Measurements from ENCODE around the gene CAPN7.

CAPN7 gene

DNA sequence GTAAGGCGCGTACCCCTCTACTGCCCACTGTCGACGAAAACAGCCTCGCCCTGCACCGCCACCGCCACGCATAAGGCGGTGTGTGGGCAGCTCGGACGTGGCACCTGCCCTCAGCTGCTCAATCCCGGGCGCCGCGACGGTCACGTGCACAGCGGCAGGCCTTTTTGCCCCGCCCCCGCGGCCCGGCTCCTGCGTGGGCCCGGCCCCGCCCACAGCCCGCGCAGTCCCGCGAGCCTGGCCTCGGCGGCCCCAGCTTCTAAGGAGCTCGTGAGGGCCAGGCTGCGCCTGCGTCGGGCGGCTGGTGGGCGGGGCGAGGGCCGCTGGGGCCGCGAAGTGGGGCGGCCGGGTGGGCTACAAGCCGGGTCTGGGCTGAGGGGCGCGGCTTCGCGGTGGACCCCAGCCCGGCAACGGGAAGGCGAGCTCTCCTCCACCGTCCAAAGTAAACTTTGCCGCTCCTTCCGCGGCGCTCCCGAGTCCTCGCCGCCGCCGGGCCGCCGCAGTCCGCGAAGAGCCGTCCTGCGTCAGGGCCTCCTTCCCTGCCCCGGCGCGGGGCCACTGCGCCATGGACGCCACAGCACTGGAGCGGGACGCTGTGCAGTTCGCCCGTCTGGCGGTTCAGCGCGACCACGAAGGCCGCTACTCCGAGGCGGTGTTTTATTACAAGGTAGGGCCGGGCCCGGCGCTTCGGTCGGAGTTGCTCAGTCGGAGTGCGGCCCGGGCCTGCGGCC is at the start of gene CAPN7:
Gene CAPN7 (plus strand): TSS at position 313 of the 728 bp plus-strand sequence. CDS start 250 bp downstream, at position 563.
- Histone ChIP-seq H4K20me1 (ENCODE audit: insufficient read depth, low read length) (no peaks in the 10 kb centered on the region), H3F3A (ENCODE audit: insufficient read depth, low read length) (peaks cover 14% of the 10 kb centered on the region), H3K9me3 (replicated peaks; ENCODE audit: insufficient read depth, low read length) (no peaks in the 10 kb centered on the region), H2AFZ (ENCODE audit: low read length) (peak within 1 kb of the TSS; percentile 95), H3K4me3 (ENCODE audit: low read length) (peak within 1 kb of the TSS; percentile 89), H3K27ac (ENCODE audit: low read length) (peak within 1 kb of the TSS; percentile 73; the same call in 1 of the 2 replicates), H3K4me2 (ENCODE audit: low read depth, low read length) (peak within 1 kb of the TSS; percentile 73), H3K36me3 (replicated peaks; ENCODE audit: insufficient read depth, low read length) (0 out of 2 replicates have a peak, but pooled peaks cover 3% of the 10 kb centered on the region), H3K4me1 (ENCODE audit: low read length) (peaks cover 11% of the 10 kb centered on the region), H3K27me3 (replicated peaks; ENCODE audit: insufficient read depth, low read length) (no peaks in the 10 kb centered on the region), H3K9me2 (replicated peaks; ENCODE audit: insufficient read depth, low read length) (no peaks in the 10 kb centered on the region), H3K9ac (ENCODE audit: low read length) (peak within 1 kb of the TSS; percentile 92), H3K79me2 (ENCODE audit: low read length) (peaks cover 45% of the 10 kb centered on the region)
- DNase-seq, result peak; percentile 96
- TF ChIP-seq EZH2phosphoT487 (IDR thresholded peaks at IDR 0.05; ENCODE audit: low read length), result no peak
- TF ChIP-seq, protein P1, sequence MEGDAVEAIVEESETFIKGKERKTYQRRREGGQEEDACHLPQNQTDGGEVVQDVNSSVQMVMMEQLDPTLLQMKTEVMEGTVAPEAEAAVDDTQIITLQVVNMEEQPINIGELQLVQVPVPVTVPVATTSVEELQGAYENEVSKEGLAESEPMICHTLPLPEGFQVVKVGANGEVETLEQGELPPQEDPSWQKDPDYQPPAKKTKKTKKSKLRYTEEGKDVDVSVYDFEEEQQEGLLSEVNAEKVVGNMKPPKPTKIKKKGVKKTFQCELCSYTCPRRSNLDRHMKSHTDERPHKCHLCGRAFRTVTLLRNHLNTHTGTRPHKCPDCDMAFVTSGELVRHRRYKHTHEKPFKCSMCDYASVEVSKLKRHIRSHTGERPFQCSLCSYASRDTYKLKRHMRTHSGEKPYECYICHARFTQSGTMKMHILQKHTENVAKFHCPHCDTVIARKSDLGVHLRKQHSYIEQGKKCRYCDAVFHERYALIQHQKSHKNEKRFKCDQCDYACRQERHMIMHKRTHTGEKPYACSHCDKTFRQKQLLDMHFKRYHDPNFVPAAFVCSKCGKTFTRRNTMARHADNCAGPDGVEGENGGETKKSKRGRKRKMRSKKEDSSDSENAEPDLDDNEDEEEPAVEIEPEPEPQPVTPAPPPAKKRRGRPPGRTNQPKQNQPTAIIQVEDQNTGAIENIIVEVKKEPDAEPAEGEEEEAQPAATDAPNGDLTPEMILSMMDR (IDR thresholded peaks at IDR 0.05; ENCODE audit: low read length), result peak; percentile 43
- TF ChIP-seq EZH2 (optimal IDR thresholded peaks at IDR 0.05; ENCODE audit: low read depth, low read length), result no peak

DNA sequence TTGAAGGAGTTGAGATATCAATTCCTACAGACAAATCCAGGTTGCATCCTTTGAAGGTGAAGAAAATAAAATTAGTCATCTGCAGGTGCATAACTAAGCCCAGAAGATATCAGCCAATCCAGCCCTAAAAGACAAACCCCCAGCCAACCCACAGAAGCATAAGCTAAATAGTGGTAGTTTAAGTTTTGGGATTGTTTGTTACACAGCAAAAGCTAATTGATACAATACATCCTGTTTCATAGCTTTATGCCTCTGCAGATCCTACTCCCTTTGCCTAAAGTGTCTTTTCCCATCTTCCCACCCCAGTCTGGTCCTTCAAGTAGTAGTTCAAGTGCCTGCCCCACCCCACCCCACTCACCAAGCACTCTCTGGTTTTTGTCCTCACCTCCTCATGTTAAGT is 48.6 kb upstream of the CAPN7 start:
- no peak overlapping the region for H3K4me2 ChIP-seq (ENCODE audit: low read depth, low read length)
- no peaks in the 10 kb centered on the region for H3F3A ChIP-seq (ENCODE audit: insufficient read depth, low read length)
- no peaks in the 10 kb centered on the region for H3K9me3 ChIP-seq (replicated peaks; ENCODE audit: insufficient read depth, low read length)
- DNase-seq, result no peak
- peaks cover 4% of the 10 kb centered on the region; the same call in 1 of the 2 replicates for H3K4me1 ChIP-seq (ENCODE audit: low read length)
- no peaks in the 10 kb centered on the region for H3K27me3 ChIP-seq (replicated peaks; ENCODE audit: insufficient read depth, low read length)
- TF ChIP-seq EZH2phosphoT487 (IDR thresholded peaks at IDR 0.05; ENCODE audit: low read length) (no peak), EZH2 (optimal IDR thresholded peaks at IDR 0.05; ENCODE audit: low read depth, low read length) (no peak)
- TF ChIP-seq, protein P1 (IDR thresholded peaks at IDR 0.05; ENCODE audit: low read length), result no peak
- no peak overlapping the region for H3K27ac ChIP-seq (ENCODE audit: low read length)
- H3K9me2 ChIP-seq (replicated peaks; ENCODE audit: insufficient read depth, low read length), result no peaks in the 10 kb centered on the region
- no peaks in the 10 kb centered on the region for H3K36me3 ChIP-seq (replicated peaks; ENCODE audit: insufficient read depth, low read length)
- no peaks in the 10 kb centered on the region for H3K79me2 ChIP-seq (ENCODE audit: low read length)
- no peak overlapping the region for H2AFZ ChIP-seq (ENCODE audit: low read length)
- H3K9ac ChIP-seq (ENCODE audit: low read length), result no peak overlapping the region
- H4K20me1 ChIP-seq (ENCODE audit: insufficient read depth, low read length), result no peaks in the 10 kb centered on the region
- no peak overlapping the region for H3K4me3 ChIP-seq (ENCODE audit: low read length)

- Histone ChIP-seq H3K9ac (ENCODE audit: low read length) (no peak overlapping the region), H3K9me2 (replicated peaks; ENCODE audit: insufficient read depth, low read length) (no peaks in the 10 kb centered on the region), H3K4me3 (ENCODE audit: low read length) (no peak overlapping the region), H3K36me3 (replicated peaks; ENCODE audit: insufficient read depth, low read length) (no peaks in the 10 kb centered on the region), H3K79me2 (ENCODE audit: low read length) (no peaks in the 10 kb centered on the region), H3F3A (ENCODE audit: insufficient read depth, low read length) (no peaks in the 10 kb centered on the region), H3K27me3 (replicated peaks; ENCODE audit: insufficient read depth, low read length) (no peaks in the 10 kb centered on the region), H3K9me3 (replicated peaks; ENCODE audit: insufficient read depth, low read length) (no peaks in the 10 kb centered on the region), H3K27ac (ENCODE audit: low read length) (no peak overlapping the region), H3K4me2 (ENCODE audit: low read depth, low read length) (no peak overlapping the region), H3K4me1 (ENCODE audit: low read length) (peaks cover 4% of the 10 kb centered on the region; the same call in 1 of the 2 replicates), H4K20me1 (ENCODE audit: insufficient read depth, low read length) (no peaks in the 10 kb centered on the region), H2AFZ (ENCODE audit: low read length) (no peak overlapping the region)
- peak; percentile 19 for DNase-seq
- TF ChIP-seq, protein P1 (IDR thresholded peaks at IDR 0.05; ENCODE audit: low read length), result no peak
- TF ChIP-seq EZH2 (optimal IDR thresholded peaks at IDR 0.05; ENCODE audit: low read depth, low read length) (no peak), EZH2phosphoT487 (IDR thresholded peaks at IDR 0.05; ENCODE audit: low read length) (no peak)
Observed at GRCh38 chr3:15159501-15160136, 46.4 kb upstream of the CAPN7 start.
